NCI-H1105 (cell line): ENCODE results near the gene HBP1.
A peak's percentile ranks its signal among the peaks of the same experiment; 100 is the strongest.
"Not testable (repeated sequence)": the region's sequence is repeated elsewhere in the genome, so short reads cannot be mapped to it uniquely, and the experiment has no call there.

Source experiments
- DNase-seq: peaks from one replicate; lab custom pipeline; 2025; lab: John Stamatoyannopoulos, UW

HBP1 gene

DNA sequence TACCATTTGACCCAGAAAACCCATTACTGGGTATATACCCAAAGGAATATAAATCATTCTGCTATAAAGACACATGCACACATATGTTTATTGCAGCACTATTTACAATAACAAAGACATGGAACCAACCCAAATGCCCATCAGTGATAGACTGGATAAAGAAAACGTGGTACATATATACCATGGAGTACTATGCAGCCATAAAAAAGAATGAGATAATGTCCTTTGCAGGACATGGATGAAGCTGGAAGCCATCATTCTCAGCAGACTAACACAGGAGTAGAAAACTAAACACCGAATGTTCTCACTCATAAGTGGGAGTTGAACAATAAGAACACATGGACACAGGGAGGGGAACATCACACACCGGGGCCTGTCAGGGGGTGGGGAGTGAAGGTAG is 13.1 kb upstream of the HBP1 start:
- not testable (repeated sequence) for DNase-seq

DNA sequence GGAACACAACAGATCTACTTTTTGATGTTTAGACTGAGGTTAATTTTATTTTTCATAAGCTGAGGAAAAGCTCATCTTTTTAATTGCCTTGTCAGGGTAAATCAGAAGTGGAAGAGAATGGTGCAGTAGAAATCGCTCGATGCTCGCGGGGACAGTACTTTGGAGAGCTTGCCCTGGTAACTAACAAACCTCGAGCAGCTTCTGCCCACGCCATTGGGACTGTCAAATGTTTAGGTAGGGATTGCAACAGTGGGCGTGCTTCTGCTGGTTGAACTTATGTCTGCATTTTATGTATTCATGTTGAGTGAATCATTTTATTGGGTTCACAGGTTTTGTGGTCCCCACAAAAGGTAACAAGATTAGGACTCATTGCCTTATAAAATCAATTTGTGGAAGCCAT is 11.7 kb upstream of the HBP1 start:
- DNase-seq: no peak

DNA sequence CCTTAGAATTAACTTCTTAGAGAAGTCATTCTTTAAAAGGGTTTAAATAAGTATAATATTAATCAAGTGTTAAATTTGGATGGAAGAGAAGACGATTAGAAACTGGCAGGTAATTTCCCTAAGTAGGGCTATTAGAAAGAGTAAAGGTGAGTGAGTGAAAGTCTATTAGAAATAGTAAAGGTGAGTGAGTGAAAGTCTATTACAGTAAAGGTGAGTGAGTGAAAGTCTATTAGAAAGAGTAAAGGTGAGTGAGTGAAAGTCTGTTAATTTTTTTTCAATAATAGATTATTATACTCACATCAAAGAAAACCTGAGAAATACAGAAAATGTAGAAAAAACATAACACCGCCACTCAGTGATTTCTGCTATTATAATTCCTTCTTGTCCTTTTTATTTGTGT is 10.8 kb upstream of the HBP1 start:
- no peak for DNase-seq

DNA sequence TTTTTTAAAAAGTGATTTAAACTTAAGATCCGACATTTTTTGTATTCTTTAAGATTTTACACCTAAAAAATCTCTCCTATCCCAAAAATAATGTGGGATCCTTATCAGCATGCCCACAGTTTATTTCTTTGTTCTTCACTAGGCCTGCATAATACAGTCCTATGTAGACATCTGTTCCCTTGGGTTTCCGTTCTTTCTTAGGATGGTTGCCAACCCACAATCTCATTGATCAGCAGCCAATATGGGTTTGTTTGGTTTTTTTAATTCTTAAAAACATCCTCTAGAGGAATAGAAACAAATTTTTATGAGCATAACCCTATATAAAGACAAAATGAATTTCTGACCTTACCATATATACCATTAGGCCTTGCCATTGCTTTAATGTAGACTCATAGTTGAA is 8.4 kb upstream of the HBP1 start:
- DNase-seq: no peak

DNA sequence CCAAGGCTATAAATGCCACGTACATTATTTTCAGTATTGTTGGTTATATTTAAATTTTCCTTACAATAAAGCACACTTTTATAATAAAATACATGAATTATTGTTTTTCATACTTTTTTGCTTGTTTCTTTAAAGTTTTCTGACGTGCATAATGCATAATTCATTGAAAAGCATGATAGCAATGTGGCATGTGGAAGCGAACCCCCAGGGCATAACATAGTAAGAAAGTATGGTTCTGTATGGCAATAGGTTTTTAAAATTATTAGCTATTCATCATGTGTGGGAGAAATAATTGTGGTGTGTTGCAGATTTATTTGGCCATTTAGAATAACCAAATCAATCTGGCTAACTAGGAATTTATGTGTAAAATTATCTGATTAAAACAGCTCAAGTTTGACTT is 7.4 kb upstream of the HBP1 start:
- DNase-seq: no peak

DNA sequence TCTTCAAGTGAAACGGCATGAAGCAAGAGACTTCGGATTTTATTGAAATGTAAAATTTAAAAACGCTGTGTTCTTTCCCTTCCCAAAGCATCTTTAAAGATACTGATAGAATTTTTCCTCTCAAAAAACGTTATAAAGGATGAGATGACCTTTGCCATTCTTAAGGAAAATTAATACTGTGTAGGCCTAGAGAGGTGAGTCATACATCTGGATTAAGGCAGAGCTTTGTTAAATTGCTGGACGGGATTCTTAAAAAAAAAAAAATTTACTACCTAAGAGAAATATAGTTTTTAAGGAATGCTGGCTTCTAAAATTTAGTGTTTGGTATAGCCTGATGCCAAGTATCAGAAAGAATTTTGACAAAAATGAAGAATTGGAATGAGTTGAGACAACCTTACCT is 6.3 kb upstream of the HBP1 start:
- DNase-seq: no peak

DNA sequence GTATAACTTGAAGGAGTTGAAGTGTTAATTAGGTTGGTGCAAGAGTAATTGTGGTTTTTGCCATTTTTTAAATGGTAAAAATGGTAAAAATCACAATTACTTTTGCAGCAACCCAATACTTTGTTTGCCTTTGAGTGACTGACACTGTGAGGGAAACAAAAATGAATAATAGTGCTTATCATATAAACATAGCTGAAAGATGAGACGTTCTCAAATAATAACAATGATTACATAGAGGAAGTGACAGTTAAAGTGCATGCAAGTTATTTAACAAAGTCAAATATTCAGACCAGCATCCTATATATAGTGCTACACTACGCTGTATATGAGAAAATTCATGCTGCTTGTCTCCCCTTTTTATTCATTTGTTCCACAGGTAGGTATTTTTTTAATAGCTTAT is 4.7 kb upstream of the HBP1 start:
- DNase-seq: no peak

DNA sequence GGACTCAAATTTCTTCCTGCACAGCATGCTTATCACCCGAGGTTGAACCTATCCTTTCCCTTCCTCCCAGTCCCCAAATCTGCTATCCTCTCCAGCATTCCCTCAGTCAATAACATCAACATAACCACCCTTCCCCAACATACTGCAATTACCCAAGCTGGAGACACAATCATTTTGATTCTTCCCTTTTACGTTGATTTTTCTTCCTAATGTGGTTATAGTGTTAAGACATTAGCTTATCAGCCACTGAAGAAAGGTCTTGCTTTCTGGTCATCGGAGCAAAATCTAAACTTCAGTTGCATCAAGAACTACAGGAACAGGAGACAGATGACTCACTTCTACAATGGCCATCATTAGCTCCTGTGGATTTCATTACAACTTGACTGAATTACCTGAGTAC is 3.5 kb upstream of the HBP1 start:
- no peak for DNase-seq

DNA sequence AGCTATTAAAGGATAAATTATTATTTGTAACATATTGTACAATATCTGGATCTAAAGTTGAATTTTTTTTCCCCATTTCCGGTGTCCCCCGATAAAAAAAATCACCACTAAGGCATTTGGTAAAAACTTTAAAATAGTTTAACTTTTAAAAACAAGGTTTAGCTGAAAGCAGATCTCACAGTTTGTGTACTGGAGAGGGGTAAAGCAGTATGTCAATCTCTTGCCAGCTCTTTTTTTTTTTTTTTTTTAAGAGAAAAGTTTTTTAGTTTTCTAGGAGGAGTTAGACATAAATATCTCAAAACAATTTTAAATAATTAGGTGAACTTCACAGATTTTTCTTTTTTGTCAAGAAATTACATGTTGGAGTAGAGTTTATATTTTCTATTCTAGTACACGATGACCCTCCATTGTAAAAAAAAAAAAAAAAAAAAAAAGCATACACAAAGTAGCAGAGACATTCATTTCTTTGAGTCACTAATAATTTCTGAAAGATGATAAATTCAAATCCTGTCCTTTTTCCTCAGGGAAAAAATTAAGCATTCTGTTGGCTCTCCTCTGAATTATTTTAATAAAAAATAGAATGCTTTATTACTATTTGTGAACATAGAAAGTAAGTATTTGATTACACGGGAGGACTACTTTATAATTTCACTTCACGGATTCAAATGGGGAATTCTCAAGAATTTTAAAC is 1.9 kb upstream of the HBP1 start:
- no peak for DNase-seq

DNA sequence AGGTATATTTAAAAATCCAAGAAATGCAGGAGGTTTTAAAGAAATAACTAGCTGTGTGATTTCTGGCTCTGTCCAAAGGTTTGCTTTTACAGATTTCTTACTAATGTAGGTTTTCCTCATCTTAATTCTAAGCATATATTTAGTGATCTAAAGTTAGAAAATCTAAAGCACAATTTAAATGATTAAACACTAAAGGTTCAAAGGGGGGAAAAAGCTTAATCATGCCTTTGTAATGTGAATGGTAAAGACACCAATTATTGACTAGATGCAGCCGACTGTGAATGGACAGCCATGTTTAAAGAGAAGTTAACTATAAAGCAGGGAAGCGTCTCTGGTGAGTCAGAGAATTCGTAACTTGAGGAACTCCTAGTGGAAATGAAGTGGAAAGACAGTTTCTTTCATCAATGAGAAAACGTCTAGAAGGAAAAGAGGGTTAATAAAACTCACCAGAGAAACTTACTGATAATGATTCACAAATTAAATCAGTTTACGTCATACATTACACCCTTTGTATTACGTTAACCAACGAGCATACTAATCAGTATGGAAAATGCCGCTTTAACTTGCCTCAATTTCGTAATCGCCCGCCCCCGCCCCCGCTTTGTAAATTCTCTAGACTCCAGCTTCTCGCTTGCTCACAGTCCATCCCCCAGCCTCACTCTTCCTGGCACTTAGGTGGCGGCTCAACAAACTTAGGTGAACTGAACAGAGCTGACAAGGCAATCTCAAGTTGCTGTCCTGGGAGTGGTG is 1.1 kb upstream of the HBP1 start:
- DNase-seq: peak; percentile 41

DNA sequence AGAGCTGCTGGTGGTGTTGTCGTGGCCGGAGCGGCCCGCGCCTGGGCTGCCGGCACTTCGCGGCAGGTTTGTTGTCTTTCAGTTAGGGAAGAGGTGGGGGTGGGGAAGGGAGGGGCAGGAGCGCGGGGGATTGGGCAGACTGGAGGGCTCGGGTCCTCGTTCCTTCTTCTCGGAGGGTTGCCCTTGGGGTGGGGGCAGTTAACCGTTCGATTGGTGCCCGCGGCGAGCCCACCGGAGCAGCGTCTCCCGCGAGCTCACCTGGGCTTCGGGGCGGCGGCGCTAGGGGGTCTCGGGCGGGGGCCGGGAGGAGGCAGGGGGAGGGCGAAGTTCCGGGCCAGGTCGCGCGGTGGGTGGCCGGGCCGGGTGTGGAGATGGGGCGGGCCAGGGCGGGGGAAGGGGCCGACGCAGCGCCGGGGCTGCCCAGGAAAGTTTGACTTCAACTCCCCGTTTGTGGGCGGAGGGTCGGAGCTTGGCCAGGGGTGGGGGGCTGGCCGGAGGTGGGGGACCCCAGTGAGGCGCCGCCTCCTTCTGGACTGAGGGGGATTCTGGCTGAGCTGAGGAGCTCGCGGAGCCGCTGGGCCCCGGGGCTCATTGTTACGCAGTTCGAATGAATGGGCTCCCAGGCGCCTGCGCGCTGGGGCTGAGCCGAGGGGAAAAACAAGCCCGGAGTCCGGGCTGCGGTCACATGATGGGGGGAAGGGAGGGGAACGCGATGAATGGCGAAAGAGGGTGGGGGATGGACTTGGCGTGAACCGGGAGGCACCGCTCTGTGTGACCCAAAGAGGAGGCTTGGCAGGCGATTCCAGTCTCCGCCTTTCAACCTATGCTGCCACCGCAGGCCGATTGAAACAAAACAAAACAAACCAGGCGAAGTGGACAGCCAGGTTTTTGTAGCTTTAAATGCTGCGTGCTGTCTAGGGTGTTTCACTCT is 582 bp downstream of the HBP1 start:
- DNase-seq: peak; percentile 93

DNA sequence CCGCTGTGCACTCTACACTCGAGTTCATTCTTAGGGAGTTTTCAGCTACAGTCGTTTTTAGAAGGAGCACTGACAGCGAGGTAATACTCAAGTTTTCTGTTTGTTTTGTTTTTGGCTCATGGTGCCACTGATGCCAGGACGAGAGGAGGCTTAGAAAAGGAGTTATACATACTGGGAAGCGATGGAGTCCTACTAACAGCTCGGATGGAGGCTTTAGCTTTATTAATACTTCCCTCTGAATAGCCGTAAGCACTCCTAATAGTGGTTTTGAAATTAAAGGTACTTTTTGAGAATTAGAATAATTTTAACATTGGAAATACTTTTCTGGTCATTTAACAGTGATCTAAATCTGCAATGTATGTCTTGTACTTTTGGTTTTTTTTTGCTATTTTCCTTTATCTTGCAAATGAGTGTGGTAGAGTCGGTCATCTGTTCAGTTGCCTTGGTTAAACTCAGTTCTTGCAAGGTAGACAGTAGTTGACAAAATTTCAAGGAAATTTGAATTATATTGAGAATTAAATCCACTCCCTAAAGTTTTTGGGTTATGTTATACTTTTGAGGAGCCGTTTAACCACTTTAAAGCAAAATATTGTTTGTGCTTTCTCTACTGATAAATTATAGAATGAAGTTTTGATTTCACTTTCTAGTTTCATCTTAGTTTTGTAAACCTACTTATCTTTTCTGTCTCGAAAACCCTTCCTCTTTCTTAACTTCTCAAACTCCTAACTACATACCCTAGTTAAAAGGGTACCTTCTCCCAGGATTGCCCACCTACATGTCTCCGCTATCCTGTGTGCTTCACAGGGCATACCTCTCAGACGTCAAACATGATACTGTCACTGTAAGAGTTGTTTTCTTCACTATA is 1.5 kb downstream of the HBP1 start:
- DNase-seq: no peak

DNA sequence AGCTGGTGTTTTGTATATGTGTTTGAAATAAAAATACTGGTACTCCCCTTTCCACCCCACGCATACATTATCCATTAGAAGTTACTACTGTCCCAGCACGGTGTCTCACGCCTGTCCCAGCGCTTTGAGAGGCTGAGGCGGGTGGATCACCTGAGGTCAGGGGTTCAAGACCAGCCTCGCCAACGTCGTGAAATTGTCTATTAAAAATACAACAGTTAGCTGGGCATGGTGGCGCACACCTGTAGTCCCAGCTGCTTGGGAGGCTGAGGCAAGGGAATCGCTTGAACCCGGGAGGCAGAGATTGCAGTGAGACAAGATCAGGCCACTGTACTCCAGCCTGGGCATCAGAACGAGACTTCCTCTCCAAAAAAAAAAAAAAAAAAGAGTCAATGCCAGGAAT is 2.7 kb downstream of the HBP1 start:
- no peak for DNase-seq

DNA sequence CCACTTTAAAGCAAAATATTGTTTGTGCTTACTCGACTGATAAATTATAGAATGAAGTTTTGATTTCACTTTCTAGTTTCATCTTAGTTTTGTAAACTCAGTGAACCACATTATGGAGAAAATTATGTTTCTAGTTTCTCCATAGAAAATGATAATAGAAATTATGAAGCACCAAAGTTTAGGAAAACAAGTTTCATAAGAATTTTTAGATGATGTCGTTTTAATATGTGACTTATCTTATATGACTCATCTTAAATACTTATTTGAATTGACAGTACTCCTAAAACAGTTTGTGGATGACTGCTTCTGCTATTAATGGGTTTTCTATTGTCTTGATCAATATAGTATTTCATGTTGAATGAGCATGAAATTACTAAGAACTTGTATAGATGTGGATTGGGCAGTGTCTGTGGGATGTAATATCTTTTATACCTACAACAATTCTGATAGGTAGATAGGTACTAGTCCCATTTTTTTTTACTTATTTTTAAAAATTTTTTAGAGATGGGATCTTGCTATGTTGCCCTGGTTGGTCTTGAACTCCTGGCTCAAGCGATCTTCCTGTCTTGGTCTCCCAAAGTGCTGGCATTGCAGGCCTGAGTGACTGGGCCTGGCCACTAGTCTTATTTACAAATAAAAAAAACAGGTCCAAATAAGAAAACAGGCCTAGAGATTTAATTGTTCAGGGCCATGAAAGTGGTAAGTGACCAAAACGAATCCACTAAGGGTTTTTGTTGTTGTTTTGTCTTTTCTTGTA is 3.7 kb downstream of the HBP1 start:
- no peak for DNase-seq

DNA sequence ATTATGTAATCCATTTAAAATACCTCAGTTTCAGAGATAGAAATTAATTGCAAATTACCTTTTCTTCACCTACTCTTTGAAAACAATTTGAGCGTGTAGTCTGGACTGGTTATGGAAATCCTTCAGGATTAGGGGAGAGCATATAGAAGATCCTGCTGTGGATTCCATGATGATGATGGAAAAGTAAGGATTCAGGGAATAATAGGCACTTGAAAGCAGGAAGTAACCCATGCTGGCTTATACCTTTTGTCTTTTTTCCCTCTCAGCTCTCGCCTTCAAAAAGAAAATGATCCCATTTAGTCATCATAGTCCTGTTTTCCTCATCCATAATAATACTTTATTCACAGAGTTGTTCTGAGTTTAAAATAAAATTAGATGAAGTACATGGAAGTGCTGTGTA is 4.4 kb downstream of the HBP1 start:
- DNase-seq: no peak

DNA sequence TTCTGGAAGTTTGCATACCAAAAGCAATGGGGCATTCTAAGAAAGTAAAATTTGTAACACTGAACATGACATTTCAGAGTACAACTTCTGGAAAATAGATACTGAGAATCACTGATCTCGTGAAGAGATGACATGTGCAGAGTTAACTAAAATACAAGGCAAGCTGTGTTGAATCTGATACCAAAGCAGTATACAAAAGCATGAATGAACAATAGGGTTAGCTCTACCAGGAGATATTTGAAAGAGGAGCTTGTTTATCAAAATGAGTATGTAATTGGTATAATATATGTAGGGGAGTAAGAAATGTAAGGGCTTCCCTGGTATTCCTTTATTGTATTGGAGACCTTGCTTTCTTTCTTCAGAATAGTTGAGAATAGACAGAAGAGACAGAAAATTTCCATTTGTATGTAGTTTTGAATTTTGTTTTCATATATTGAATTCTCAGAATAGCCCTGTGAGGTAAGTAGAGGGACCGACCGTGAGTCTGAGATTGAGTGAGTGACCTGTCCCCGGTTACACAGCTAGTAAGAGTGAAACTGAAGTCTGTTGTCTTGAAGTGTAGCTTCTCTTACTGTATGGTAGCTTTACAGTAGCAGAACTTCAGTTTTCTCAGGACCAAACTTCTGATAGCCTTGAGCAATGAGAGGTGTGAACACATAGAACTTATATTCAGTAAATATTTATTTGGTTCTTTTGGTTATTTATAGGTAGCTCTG is 5.0 kb downstream of the HBP1 start:
- DNase-seq: no peak

DNA sequence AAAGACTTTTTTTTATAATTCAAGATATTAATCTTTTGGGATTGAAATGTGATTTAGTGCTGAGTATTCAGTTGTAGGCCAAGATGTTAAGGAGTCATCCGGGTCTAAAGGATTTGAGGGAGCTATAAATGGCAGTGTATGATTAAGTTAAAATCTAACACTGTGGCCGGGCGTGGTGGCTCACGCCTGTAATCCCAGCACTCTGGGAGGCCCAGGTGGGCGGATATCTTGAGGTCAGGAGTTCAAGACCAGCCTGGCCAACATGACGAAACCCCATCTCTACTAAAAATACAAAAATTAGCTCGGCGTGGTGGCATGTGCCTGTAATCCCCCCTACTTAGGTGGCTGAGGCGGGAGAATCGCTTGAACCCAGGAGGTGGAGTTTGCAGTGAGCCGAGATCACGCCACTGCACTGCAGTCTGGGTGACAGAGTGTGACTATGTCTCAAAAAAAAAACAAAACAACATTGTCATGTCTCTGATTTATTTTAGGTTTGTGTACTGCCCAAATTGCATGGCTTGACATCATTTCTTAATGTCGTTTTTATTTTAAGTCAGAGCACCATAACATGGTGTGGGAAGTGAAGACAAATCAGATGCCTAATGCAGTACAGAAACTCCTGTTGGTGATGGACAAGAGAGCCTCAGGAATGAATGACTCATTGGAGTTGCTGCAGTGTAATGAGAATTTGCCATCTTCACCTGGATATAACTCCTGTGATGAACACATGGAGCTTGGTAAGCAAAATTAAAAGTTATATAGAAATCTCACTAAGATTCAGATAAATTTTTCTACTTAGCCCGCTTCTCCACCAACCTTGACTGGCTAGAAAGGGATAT is 10.7 kb downstream of the HBP1 start:
- DNase-seq: no peak

DNA sequence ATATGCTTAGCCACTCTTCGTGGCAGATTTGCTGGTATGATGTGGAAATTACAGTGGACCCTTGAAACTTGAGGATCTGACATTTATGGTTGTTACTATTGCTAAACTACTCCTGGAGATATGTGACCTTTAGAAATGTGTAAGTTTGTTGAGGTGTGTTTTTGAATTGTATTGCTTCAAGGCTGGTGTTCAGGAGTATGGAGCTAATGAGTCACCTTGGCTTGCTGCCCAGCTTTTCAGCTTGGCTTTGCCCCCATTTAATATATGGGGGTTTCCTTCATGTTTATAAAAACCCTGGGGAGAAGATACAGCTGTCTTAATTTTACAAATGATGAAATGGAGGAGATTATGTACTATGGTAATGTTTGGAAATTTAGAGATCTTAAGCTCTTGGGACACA is 11.6 kb downstream of the HBP1 start:
- no peak for DNase-seq

DNA sequence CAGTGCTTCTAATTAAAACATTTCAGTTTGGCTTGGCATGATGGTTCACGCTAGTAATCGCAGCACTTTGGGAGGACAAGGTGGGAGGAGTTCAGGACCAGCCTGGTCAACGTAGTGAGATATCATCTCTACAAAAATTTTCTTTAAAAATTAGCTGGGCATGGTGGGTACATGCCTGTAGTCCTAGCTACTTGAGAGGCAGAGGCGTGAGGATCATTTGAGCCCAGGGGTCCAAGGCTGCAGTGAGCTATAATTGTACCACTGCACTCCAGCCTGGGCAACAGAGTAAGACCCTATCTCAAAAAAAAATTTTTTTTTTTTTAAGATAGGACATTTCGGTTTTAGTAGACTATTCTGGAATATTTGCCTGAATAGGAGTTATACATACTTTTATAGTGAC is 12.4 kb downstream of the HBP1 start:
- no peak for DNase-seq

DNA sequence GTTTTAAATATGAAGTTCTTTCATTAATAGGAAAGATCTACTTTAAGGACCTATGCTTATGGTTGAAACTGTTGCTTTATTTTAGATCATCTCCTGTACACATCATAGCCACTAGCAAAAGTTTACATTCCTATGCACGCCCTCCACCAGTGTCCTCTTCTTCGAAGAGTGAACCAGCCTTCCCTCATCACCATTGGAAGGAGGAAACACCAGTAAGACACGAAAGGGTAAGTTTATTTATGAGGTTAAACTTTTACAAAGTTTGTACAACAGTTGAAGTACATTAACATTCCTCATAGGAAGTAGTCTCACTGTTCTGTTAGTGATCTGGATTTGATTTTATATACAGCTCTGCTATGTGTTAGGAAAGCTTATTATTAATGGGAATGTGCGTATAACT is 16.9 kb downstream of the HBP1 start:
- DNase-seq: no peak
